ENCODE results near the gene ACSS2. TPM values are rescaled to one million over a fixed set of nuclear protein-coding genes. Genes with fewer than 3 reads are reported as not detected.

The ACSS2 gene, protein sequence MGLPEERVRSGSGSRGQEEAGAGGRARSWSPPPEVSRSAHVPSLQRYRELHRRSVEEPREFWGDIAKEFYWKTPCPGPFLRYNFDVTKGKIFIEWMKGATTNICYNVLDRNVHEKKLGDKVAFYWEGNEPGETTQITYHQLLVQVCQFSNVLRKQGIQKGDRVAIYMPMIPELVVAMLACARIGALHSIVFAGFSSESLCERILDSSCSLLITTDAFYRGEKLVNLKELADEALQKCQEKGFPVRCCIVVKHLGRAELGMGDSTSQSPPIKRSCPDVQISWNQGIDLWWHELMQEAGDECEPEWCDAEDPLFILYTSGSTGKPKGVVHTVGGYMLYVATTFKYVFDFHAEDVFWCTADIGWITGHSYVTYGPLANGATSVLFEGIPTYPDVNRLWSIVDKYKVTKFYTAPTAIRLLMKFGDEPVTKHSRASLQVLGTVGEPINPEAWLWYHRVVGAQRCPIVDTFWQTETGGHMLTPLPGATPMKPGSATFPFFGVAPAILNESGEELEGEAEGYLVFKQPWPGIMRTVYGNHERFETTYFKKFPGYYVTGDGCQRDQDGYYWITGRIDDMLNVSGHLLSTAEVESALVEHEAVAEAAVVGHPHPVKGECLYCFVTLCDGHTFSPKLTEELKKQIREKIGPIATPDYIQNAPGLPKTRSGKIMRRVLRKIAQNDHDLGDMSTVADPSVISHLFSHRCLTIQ
- 137 TPM for total RNA-seq
- long read RNA-seq, transcript ACSS2-201 (19 exons, 2,925 nt): major isoform, 243 of 361 reads
- long read RNA-seq, transcript ACSS2-202 (18 exons, 3,065 nt): minor isoform, 43 of 361 reads
- long read RNA-seq, partial matches to known transcripts: 34 of 361 reads
- long read RNA-seq, other reads (novel, unspliced or antisense): 39 of 361 reads

GRCh38 chr20:34876406-34877282 lies at the start of gene ACSS2:
ACSS2 (plus strand) TSS chr20:34876612; CDS start chr20:34876646, 34 bp downstream.
- intact Hi-C loops (cut with DNase I): loop anchor here (2.0 kb wide), 1 partner anchor 30 kb away; no protein-coding TSS in a partner anchor
- DNase-seq: peak; percentile 99

DNA sequence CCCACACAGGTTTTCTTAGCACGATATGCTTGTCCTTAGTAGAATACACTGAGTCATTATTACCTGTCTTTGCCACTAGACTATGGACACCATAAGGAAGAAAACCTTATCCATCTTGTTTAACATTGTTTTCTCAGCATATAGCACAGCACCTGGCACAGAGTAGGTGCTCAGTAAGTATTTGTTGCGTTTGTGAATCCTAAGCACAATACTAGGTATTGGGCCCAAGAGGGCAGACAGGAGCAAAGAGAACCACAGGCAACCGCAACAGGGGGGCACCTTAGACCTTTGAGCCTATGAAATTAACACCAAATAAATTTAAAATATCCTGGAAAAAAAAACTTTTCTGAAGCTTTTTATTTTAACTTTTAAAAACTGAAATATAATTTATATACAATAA lies 47.2 kb upstream of the ACSS2 start:
- intact Hi-C loops (cut with DNase I): no loop called here
- ATAC-seq (ENCODE audit: poor library complexity) (no peak), DNase-seq (no peak)

More at GRCh38 chr20:34876406-34877282, at the start of gene ACSS2:
- ATAC-seq (ENCODE audit: poor library complexity): peak; percentile 84

GRCh38 chr20:34831936-34832335 lies 44.5 kb upstream of the ACSS2 start:
- intact Hi-C loops (cut with DNase I): no loop called here
- ATAC-seq (ENCODE audit: poor library complexity) (no peak), DNase-seq (no peak)

- ATAC-seq (ENCODE audit: poor library complexity) (peak; percentile 48), DNase-seq (no peak)
- intact Hi-C loops (cut with DNase I): no loop called here
Measured at GRCh38 chr20:34834459-34834893, 41.9 kb upstream of the ACSS2 start.

GRCh38 chr20:34842143-34842542 lies 34.3 kb upstream of the ACSS2 start:
- DNase-seq: no peak
- intact Hi-C loops (cut with DNase I): no loop called here
- no peak for ATAC-seq (ENCODE audit: poor library complexity)

- no peak for DNase-seq
- intact Hi-C loops (cut with DNase I): no loop called here
- no peak for ATAC-seq (ENCODE audit: poor library complexity)
Measured at GRCh38 chr20:34843421-34843820, 33.0 kb upstream of the ACSS2 start.

- intact Hi-C loops (cut with DNase I): no loop called here
- ATAC-seq (ENCODE audit: poor library complexity): no peak
- no peak for DNase-seq
Measured at GRCh38 chr20:34848597-34848996, 27.8 kb upstream of the ACSS2 start.

- intact Hi-C loops (cut with DNase I): no loop called here
- no peak for DNase-seq
- ATAC-seq (ENCODE audit: poor library complexity): no peak
Measured at GRCh38 chr20:34849778-34850177, 26.6 kb upstream of the ACSS2 start.

DNA sequence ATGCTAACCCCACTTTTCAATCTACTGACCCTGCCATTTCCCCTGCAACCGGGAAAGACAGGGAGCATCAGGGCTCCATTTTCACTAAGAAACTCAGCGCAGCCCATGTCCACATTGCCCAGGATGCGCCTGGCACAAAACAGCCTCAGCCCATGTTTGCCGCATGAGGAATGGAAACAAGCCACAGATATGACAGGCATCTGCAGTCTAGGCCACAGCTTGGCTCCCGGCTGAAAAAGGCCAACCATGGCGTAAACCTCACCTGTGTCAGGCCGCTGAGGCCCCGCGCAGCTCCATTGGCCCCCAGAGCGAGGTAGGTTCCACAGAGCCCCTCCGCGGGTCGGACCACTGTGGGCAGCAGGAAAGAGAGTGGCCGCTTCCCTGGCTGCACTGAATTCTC lies 25.4 kb upstream of the ACSS2 start:
- intact Hi-C loops (cut with DNase I): no loop called here
- ATAC-seq (ENCODE audit: poor library complexity): no peak
- no peak for DNase-seq

- intact Hi-C loops (cut with DNase I): no loop called here
- DNase-seq (no peak), ATAC-seq (ENCODE audit: poor library complexity) (no peak)
Measured at GRCh38 chr20:34852298-34852697, 24.1 kb upstream of the ACSS2 start.

GRCh38 chr20:34859367-34859766 lies 17.0 kb upstream of the ACSS2 start:
- ATAC-seq (ENCODE audit: poor library complexity): no peak
- intact Hi-C loops (cut with DNase I): no loop called here
- no peak for DNase-seq

GRCh38 chr20:34859826-34860545 lies 16.4 kb upstream of the ACSS2 start:
- intact Hi-C loops (cut with DNase I): no loop called here
- no peak for DNase-seq
- no peak for ATAC-seq (ENCODE audit: poor library complexity)

GRCh38 chr20:34861386-34862084 lies 14.9 kb upstream of the ACSS2 start:
- no peak for DNase-seq

GRCh38 chr20:34862724-34863123 lies 13.7 kb upstream of the ACSS2 start:
- no peak for ATAC-seq (ENCODE audit: poor library complexity)
- no peak for DNase-seq
- intact Hi-C loops (cut with DNase I): no loop called here

More at GRCh38 chr20:34861386-34862084, 14.9 kb upstream of the ACSS2 start:
- ATAC-seq (ENCODE audit: poor library complexity): no peak
- intact Hi-C loops (cut with DNase I): no loop called here

DNA sequence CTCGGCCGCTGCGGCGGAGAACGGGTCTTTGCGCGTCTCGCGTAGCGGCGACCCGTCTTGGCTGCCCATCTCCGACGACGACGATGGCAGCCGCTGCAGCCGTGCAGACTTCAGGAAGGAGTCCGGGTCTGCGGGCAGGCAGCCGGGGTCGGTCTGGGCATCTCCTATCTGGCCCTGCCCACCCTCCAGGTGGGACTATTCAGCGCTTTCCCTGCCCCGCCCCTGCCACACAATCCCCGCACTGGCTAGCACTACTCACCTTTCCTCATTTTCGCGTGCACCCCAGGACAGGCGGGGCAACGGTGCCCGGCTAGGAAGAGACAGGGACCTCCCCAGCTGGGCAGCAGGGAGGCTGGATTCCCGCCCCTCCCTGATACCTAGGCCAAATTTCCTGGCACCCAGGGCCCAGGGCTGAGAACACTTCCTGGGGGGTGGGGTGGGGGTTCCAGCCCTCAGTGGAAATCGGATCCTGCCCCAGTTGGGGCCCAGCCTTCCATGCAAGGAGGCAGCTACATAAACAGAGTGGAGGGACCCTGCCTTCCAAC lies 12.9 kb upstream of the ACSS2 start:
- intact Hi-C loops (cut with DNase I): no loop called here
- DNase-seq (no peak), ATAC-seq (ENCODE audit: poor library complexity) (no peak)

DNA sequence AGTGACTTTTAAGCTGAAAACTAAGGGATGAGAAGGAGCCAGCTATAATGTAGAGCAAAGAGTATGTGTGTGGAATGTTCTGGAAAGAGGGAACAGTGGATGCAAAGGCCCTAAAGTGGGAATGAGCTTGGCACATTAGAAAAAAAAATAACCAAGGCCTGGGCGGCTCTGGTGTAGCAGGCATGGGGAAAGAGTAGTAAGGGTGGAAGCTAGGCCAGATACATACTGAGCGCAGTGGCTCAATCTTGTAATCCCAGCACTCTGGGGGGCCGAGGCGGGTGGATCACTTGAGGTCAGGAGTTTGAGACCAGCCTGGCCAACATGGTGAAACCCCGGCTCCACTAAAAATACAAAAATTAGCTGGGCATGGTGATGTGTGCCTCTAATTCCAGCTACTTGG lies 12.2 kb upstream of the ACSS2 start:
- ATAC-seq (ENCODE audit: poor library complexity): no peak
- intact Hi-C loops (cut with DNase I): no loop called here
- DNase-seq: no peak

- no peak for ATAC-seq (ENCODE audit: poor library complexity)
- no peak for DNase-seq
- intact Hi-C loops (cut with DNase I): loop anchor here (5.0 kb wide), 1 partner anchor 136 kb away; no protein-coding TSS in a partner anchor
Measured at GRCh38 chr20:34871320-34871926, 5.0 kb upstream of the ACSS2 start.
